CD4-positive, alpha-beta T cell (primary cell): ENCODE data around the gene LRRC30. TPM values are rescaled to one million over a fixed set of nuclear protein-coding genes. Genes with fewer than 3 reads are reported as not detected.

ENCODE experiments used
- ATAC-seq: fragments of 200-7000 bp; cut with Tn5 transposase; one replicate; pipeline ENCODE4 v1.10.0; 2022; ENCODE audit warnings: mild to moderate bottlenecking; ENCODE audit not compliant: poor library complexity
- CTCF ChIA-PET: fragments of 350-600 bp; sonication (Branson Sonifier 250); formaldehyde crosslinking; loops from one replicate; lab custom pipeline; 2021; ENCODE audit warnings: antibody characterized with exemption, inconsistent platforms; lab: Charles Lee
- POLR2A ChIA-PET: fragments of 350-600 bp; sonication (Branson Sonifier 250); formaldehyde crosslinking; loops from one replicate; lab custom pipeline; 2021; ENCODE audit warnings: antibody characterized with exemption, inconsistent platforms; lab: Charles Lee
- DNase-seq, 14 experiments: peaks; one replicate each; pipeline ENCODE4 v3.0.0-alpha.2; 2013 to 2020; ENCODE audit warnings: mixed read lengths in 2 of 14
- H3K27ac ChIP-seq, 2 donors: one replicate each; pipeline versions ENCODE4 v1.5.1 to v1.7.0; 2013; ENCODE audit warnings: low read length in 2 of 2, low read depth in 1 of 2, mild to moderate bottlenecking in 1 of 2
- H3K27me3 ChIP-seq, 2 experiments: 1 replicate in 1 of 2; 2 replicates in 1 of 2; pipeline versions ENCODE4 v1.6.1 to v1.7.0; 2013; ENCODE audit warnings: low read length in 2 of 2, control low read depth in 1 of 2, mild to moderate bottlenecking in 1 of 2, moderate library complexity in 1 of 2; ENCODE audit not compliant: insufficient read depth in 2 of 2, control insufficient read depth in 1 of 2
- H3K36me3 ChIP-seq: one replicate; pipeline ENCODE4 v1.6.1; 2013; ENCODE audit warnings: low read length, control low read depth; ENCODE audit not compliant: insufficient read depth
- H3K4me1 ChIP-seq: one replicate; pipeline ENCODE4 v1.6.1; 2013; ENCODE audit warnings: low read length, control low read depth; ENCODE audit not compliant: insufficient read depth
- H3K4me3 ChIP-seq: one replicate; pipeline ENCODE4 v1.5.1; 2013; ENCODE audit warnings: mild to moderate bottlenecking, low read length, moderate library complexity
- H3K9me3 ChIP-seq, 2 experiments: 1 replicate in 1 of 2; 2 replicates in 1 of 2; pipeline versions ENCODE4 v1.6.1 to v1.7.0; 2013; ENCODE audit warnings: low read length in 2 of 2, mild to moderate bottlenecking in 2 of 2, control low read depth in 1 of 2, moderate library complexity in 1 of 2; ENCODE audit not compliant: control insufficient read depth in 1 of 2, insufficient read depth in 1 of 2
- H3K27ac Mint-ChIP-seq: one replicate; pipeline ENCODE4 v1.8.0; 2020; ENCODE audit warnings: mixed read lengths
- H3K27me3 Mint-ChIP-seq: one replicate; pipeline ENCODE4 v1.8.0; 2021; ENCODE audit warnings: mixed read lengths
- H3K36me3 Mint-ChIP-seq: one replicate; pipeline ENCODE4 v1.8.0; 2021; ENCODE audit warnings: low read depth, mixed read lengths
- H3K4me1 Mint-ChIP-seq: one replicate; pipeline ENCODE4 v1.8.0; 2021; ENCODE audit warnings: low read depth, mixed read lengths
- H3K4me3 Mint-ChIP-seq: one replicate; pipeline ENCODE4 v1.8.0; 2020; ENCODE audit warnings: mild to moderate bottlenecking, mixed read lengths
- H3K9me3 Mint-ChIP-seq: one replicate; pipeline ENCODE4 v1.8.0; 2020; ENCODE audit warnings: mixed read lengths
- CTCF ChIP-seq: fragments of 200-600 bp; IDR thresholded peaks from one replicate; pipeline ENCODE4 v1.8.0; 2022; ENCODE audit warnings: antibody characterized with exemption, mild to moderate bottlenecking
- intact Hi-C, 2 experiments: fragments of 100-400 bp; cut with DNase I in 1 of 2; cut with micrococcal nuclease in 1 of 2; formaldehyde crosslinking; loops; one replicate each; pipeline versions ENCODE4 v1.15.1 to v1.9.0; 2023 to 2025; cut with DNase I, micrococcal nuclease
- total RNA-seq, 174 experiments: library from RNA in 2 of 174; stranded (reverse) in 2 of 174; gene quantifications; one replicate each; pipeline ENCODE4 v1.2.3 and lab custom pipeline; 2021 to 2026

The LRRC30 gene
- total RNA-seq, 2 experiments from 2014 or later, result not detected

- intact Hi-C loops, result no loop called here
- H3K27me3 Mint-ChIP-seq, result peaks cover 5% of the 10 kb centered on the region
- ATAC-seq (no peak), DNase-seq (peak in 2 of 14 experiments; percentile 5 to 25)
- H3K27ac Mint-ChIP-seq, result no peak overlapping the region
- H3K4me1 ChIP-seq, result no peaks in the 10 kb centered on the region
- H3K36me3 Mint-ChIP-seq, result no peaks in the 10 kb centered on the region
- H3K9me3 ChIP-seq, result peaks cover 0 to 20% of the 10 kb centered on the region in 2 experiments
- no peaks in the 10 kb centered on the region for H3K36me3 ChIP-seq
- CTCF ChIA-PET, result no interaction called here
- no peak overlapping the region for H3K4me3 ChIP-seq
- H3K9me3 Mint-ChIP-seq, result peaks cover 2% of the 10 kb centered on the region
- H3K27me3 ChIP-seq, result peaks cover 0 to 2% of the 10 kb centered on the region in 2 experiments
- no peaks in the 10 kb centered on the region for H3K4me1 Mint-ChIP-seq
- no peak overlapping the region for H3K27ac ChIP-seq
- POLR2A ChIA-PET, result no interaction called here
- H3K4me3 Mint-ChIP-seq, result no peak overlapping the region
- TF ChIP-seq CTCF, result no peak
Observed at GRCh38 chr18:7272311-7273049, 41.6 kb downstream of the LRRC30 start.

- H3K4me1 ChIP-seq, result no peaks in the 10 kb centered on the region
- Mint-ChIP-seq H3K36me3 (no peaks in the 10 kb centered on the region), H3K9me3 (peaks cover 2% of the 10 kb centered on the region), H3K4me1 (no peaks in the 10 kb centered on the region), H3K27ac (no peak overlapping the region), H3K27me3 (peaks cover 5% of the 10 kb centered on the region), H3K4me3 (no peak overlapping the region)
- peaks cover 0 to 2% of the 10 kb centered on the region in 2 experiments for H3K27me3 ChIP-seq
- no peak overlapping the region for H3K27ac ChIP-seq
- H3K9me3 ChIP-seq, result peaks cover 0 to 20% of the 10 kb centered on the region in 2 experiments
- POLR2A ChIA-PET, result no interaction called here
- no peak for TF ChIP-seq CTCF
- no peak overlapping the region for H3K4me3 ChIP-seq
- no peak for ATAC-seq
- H3K36me3 ChIP-seq, result no peaks in the 10 kb centered on the region
- intact Hi-C loops, result no loop called here
- CTCF ChIA-PET, result no interaction called here
- DNase-seq, result peak in 2 of 14 experiments; percentile 38 to 51
Observed at GRCh38 chr18:7273301-7273921, 42.5 kb downstream of the LRRC30 start.

DNA sequence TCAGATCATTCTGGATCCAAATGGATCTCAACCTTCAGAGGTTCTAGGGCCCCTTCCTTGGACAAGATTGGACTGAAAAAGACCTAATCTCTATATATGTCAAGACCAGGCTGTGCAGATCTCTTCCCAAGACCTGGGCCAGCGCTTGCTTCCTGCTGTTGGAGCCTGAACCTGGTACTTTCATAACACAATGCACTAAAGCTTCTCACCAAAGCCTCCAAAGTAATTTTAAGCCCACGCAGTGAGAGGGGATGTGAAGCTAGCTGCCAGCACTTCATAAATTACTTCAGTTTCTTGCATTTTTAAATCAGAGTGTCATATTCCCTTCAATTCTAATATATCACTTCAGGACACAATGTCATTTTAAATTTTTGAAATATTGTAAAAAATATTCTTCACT, 50.7 kb downstream of the LRRC30 start:
- Histone ChIP-seq H3K36me3 (no peaks in the 10 kb centered on the region), H3K9me3 (peaks cover 0 to 8% of the 10 kb centered on the region in 2 experiments), H3K27ac (no peak overlapping the region), H3K4me3 (no peak overlapping the region), H3K27me3 (no peaks in the 10 kb centered on the region), H3K4me1 (no peaks in the 10 kb centered on the region)
- H3K4me1 Mint-ChIP-seq, result no peaks in the 10 kb centered on the region
- ChIA-PET CTCF (no interaction called here), POLR2A (no interaction called here)
- TF ChIP-seq CTCF, result no peak
- no peak overlapping the region for H3K4me3 Mint-ChIP-seq
- no peak overlapping the region for H3K27ac Mint-ChIP-seq
- no peaks in the 10 kb centered on the region for H3K27me3 Mint-ChIP-seq
- no peaks in the 10 kb centered on the region for H3K36me3 Mint-ChIP-seq
- ATAC-seq, result no peak
- no peaks in the 10 kb centered on the region for H3K9me3 Mint-ChIP-seq
- intact Hi-C loops, result no loop called here
- DNase-seq, result no peak

Other genes starting within 250 kb of the LRRC30 start
- gene LAMA1, start 113.3 kb upstream of the LRRC30 start, total RNA-seq, result not detected